ENCODE data around the gene SH3RF3. TPM values are rescaled to one million over a fixed set of nuclear protein-coding genes. Genes with fewer than 3 reads are reported as not detected.
A peak's percentile ranks its signal among the peaks of the same experiment; 100 is the strongest.

The SH3RF3 gene
- total and polyA plus RNA-seq, 3 experiments from 2014 or later = 0.24 to 0.31 (median 0.27) TPM

DNA sequence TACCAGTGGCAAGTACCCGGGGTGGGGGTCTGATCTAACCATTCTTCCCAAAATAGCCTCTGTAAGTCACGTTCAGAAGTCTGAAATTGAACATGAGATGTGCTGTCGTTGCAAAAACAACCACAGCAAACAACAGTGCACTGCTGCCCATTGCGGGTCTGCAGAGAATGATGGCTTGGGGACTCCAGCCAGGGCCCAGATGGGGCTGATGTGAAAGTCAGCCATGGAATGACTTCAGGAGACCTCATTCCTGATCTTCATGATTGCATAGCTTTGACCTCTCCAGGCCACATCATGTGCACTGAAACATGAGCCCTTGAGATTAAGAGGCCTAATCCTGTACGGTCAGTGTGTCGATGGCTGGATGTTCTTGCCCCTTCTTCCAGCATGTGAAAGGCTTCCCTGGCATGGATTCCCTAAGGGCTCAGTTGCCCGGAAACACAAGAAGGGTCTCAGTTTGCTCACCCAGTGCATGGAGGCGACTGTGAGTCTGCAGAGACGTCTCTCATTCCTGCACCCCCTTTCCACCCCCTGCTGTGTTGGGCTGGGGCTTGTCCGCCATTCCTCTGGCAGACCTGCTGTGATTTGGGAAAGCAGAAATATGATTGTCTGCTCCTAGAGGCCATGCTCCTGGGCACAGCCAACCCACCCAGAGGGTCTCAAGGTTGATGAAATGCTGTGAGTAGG is 293.2 kb downstream of the SH3RF3 start:
- Histone ChIP-seq H3K9me3 (ENCODE audit: low read length) (no peaks in the 10 kb centered on the region), H3K4me1 (ENCODE audit: insufficient read depth, low read length) (no peaks in the 10 kb centered on the region), H3K36me3 (ENCODE audit: insufficient read depth, low read length) (no peaks in the 10 kb centered on the region), H3K4me3 (ENCODE audit: low read length) (no peak overlapping the region), H3K27me3 (ENCODE audit: insufficient read depth, low read length, poor library complexity, severe bottlenecking) (no peaks in the 10 kb centered on the region), H3K27ac (ENCODE audit: low read depth, low read length) (no peak overlapping the region)
- Mint-ChIP-seq H3K36me3 (no peaks in the 10 kb centered on the region), H3K9me3 (no peaks in the 10 kb centered on the region), H3K4me3 (no peak overlapping the region), H3K27ac (no peak overlapping the region), H3K27me3 (peaks cover 2 to 3% of the 10 kb centered on the region in 2 donors), H3K4me1 (no peaks in the 10 kb centered on the region)
- ChIA-PET POLR2A (no interaction called here), CTCF (no interaction called here)
- peak in 1 of 5 donors; percentile 3 for DNase-seq

DNA sequence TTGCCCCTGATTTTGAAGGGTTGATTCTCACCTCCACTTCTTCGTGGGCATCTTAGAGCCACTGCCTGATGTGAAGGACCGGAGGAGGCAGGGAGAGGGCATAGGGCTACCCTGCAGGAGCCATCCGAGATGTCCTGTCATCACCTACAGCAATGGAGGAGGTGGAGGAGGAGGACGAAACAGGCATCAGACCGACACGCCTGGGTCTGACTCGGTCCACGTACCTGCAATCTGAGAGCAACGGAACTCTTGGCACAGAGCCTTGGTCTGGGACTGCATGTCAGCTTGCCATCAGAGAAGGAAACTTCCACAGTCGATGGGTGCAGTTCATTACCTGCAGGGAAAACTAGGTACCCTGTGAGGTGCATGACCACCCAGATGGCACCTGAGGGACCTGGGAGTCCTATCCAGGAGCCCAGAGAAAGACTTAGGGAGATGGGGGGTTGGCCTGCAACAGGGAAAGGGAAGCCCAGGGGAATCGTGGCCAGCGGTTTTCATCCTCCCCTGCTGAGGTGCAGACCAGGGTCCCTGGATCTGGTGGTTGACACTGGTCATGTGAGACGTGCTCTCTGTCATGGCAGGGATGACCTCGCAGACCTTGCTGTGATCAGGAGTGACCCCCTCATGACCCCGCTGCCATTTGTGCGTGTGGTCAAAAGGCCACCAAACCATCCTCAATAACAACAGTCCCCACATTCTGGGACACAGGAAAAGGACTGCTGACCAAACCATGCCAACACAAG is 293.9 kb downstream of the SH3RF3 start:
- H3K9me3 Mint-ChIP-seq = no peaks in the 10 kb centered on the region
- H3K9me3 ChIP-seq (ENCODE audit: low read length) = no peaks in the 10 kb centered on the region
- H3K4me3 Mint-ChIP-seq = no peak overlapping the region
- H3K27ac Mint-ChIP-seq = no peak overlapping the region
- no peaks in the 10 kb centered on the region for H3K4me1 ChIP-seq (ENCODE audit: insufficient read depth, low read length)
- no peaks in the 10 kb centered on the region for H3K4me1 Mint-ChIP-seq
- ChIA-PET POLR2A (no interaction called here), CTCF (no interaction called here)
- no peaks in the 10 kb centered on the region for H3K36me3 ChIP-seq (ENCODE audit: insufficient read depth, low read length)
- H3K4me3 ChIP-seq (ENCODE audit: low read length) = no peak overlapping the region
- peak in 1 of 5 donors; percentile 11 for DNase-seq
- H3K27ac ChIP-seq (ENCODE audit: low read depth, low read length) = no peak overlapping the region
- H3K27me3 Mint-ChIP-seq = peaks cover 2 to 3% of the 10 kb centered on the region in 2 donors
- H3K36me3 Mint-ChIP-seq = no peaks in the 10 kb centered on the region
- no peaks in the 10 kb centered on the region for H3K27me3 ChIP-seq (ENCODE audit: insufficient read depth, low read length, poor library complexity, severe bottlenecking)

DNA sequence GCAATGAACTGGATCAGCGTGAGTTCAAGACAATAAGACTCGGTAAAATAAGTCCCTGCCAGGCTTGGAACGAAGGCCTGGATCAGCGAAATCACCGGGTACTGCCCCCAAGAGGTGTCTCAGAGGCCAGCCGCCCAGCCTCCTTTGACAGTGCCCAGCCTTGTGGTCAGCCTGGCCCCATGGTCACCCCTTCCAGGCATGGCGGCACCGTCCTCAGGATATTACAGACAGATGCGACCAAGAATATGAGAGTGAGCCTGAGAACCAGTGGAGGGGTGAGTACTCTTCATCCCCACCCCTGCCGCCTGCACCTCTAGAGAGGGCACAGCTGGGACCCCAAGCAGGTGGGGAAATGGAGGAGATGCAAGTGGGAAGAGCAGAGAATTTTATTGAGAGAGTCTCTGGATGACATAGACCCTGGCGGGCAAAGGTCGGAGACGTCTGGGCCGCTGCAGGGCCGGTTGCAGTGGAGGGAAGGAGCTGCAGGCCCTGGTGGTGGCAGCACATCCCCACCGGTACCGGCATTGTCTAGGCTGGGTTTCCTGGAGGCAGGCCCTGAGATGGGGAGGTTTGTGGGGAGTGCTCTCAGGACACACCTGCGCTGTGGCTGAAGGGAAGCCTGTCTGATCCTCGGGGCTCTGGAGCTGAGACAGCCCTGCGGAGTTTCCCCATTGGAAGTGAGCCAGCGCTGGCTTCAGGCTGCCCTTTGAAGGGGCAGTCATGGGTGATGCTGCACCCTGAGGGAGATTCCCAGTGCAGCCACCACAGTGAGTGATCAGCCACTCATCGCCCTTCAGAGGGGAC is 294.8 kb downstream of the SH3RF3 start:
- POLR2A ChIA-PET = no interaction called here
- peaks cover 0 to 2% of the 10 kb centered on the region in 2 donors for H3K27me3 Mint-ChIP-seq
- Histone ChIP-seq H3K4me1 (ENCODE audit: insufficient read depth, low read length) (no peaks in the 10 kb centered on the region), H3K4me3 (ENCODE audit: low read length) (no peak overlapping the region), H3K27me3 (ENCODE audit: insufficient read depth, low read length, poor library complexity, severe bottlenecking) (no peaks in the 10 kb centered on the region), H3K27ac (ENCODE audit: low read depth, low read length) (no peak overlapping the region), H3K9me3 (ENCODE audit: low read length) (no peaks in the 10 kb centered on the region), H3K36me3 (ENCODE audit: insufficient read depth, low read length) (no peaks in the 10 kb centered on the region)
- H3K4me1 Mint-ChIP-seq = no peaks in the 10 kb centered on the region
- no peaks in the 10 kb centered on the region for H3K36me3 Mint-ChIP-seq
- H3K9me3 Mint-ChIP-seq = no peaks in the 10 kb centered on the region
- H3K4me3 Mint-ChIP-seq = no peak overlapping the region
- H3K27ac Mint-ChIP-seq = no peak overlapping the region
- CTCF ChIA-PET = no interaction called here
- peak in 1 of 5 donors; percentile 24 for DNase-seq

DNA sequence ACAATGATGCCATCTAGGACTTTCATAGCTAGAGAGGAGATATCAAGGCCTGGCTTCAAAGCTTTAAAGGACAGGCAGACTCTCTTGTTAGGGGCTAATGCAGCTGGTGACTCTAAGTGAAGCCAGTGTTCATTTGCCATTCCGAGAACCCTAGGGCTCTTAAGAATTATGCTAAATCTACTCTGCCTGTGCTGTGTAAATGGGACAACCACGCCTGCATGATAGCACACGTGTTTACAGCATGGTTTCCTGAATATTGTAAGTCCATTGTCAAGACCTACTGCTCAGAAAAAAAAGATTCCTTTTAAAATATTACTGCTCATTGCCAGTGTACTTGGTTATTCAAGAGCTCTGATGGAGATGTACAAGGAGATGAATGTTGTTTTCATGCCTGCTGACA is 296.4 kb downstream of the SH3RF3 start:
- Histone ChIP-seq H3K27me3 (ENCODE audit: insufficient read depth, low read length, poor library complexity, severe bottlenecking) (no peaks in the 10 kb centered on the region), H3K4me1 (ENCODE audit: insufficient read depth, low read length) (no peaks in the 10 kb centered on the region), H3K4me3 (ENCODE audit: low read length) (no peak overlapping the region), H3K36me3 (ENCODE audit: insufficient read depth, low read length) (no peaks in the 10 kb centered on the region), H3K9me3 (ENCODE audit: low read length) (no peaks in the 10 kb centered on the region), H3K27ac (ENCODE audit: low read depth, low read length) (no peak overlapping the region)
- peaks cover 0 to 2% of the 10 kb centered on the region in 2 donors for H3K27me3 Mint-ChIP-seq
- no peaks in the 10 kb centered on the region for H3K4me1 Mint-ChIP-seq
- H3K9me3 Mint-ChIP-seq = no peaks in the 10 kb centered on the region
- H3K27ac Mint-ChIP-seq = no peak overlapping the region
- ChIA-PET CTCF (no interaction called here), POLR2A (no interaction called here)
- no peaks in the 10 kb centered on the region for H3K36me3 Mint-ChIP-seq
- no peak for DNase-seq
- H3K4me3 Mint-ChIP-seq = no peak overlapping the region

DNA sequence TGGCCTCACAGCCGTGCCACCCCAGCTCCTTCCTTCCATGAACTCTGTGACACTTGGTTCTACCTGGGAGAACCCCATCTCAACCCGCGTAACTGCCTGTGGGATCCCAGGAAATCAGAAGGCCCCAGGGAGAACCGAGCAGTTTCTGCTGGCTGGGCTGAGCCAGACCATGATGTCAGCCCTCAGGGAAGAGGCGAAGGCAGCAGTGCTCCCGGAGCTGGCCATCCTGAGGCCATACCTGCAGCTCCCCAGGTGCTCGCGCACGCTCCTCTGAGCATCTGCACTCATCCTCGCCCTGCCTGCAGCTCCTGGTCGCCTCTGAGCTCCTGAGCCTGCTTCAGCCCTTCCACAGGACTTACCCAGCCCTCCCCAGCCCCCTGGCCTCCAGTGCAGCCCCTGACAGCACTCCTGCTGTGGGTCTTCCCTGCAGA is 298.7 kb downstream of the SH3RF3 start:
- Mint-ChIP-seq H3K27me3 (peaks cover 0 to 2% of the 10 kb centered on the region in 2 donors), H3K9me3 (no peaks in the 10 kb centered on the region), H3K36me3 (no peaks in the 10 kb centered on the region), H3K4me1 (no peaks in the 10 kb centered on the region), H3K4me3 (no peak overlapping the region), H3K27ac (no peak overlapping the region)
- Histone ChIP-seq H3K36me3 (ENCODE audit: insufficient read depth, low read length) (no peaks in the 10 kb centered on the region), H3K27ac (ENCODE audit: low read depth, low read length) (no peak overlapping the region), H3K4me1 (ENCODE audit: insufficient read depth, low read length) (no peaks in the 10 kb centered on the region), H3K4me3 (ENCODE audit: low read length) (no peak overlapping the region), H3K9me3 (ENCODE audit: low read length) (no peaks in the 10 kb centered on the region), H3K27me3 (ENCODE audit: insufficient read depth, low read length, poor library complexity, severe bottlenecking) (no peaks in the 10 kb centered on the region)
- ChIA-PET POLR2A (no interaction called here), CTCF (no interaction called here)
- DNase-seq = no peak

DNA sequence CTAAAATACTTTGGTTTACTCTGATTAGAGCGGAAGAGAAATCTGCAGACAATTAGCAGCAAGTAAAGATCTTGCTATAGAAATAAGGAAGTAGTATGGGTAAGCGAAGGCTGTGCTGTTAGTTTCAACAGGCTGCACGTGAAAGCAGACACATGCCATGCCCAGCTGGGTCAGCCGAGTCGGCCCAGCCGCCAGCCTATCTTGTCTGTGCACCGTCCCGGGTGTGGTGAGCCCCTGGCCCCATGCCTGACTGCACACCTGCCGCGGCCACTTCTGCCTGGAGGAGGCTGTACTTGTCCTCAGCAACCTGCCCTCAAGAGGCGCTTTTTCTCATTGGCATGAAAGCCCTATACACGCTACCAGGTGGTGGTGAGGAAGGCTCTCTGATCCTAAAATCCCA is 299.3 kb downstream of the SH3RF3 start:
- CTCF ChIA-PET = no interaction called here

DNA sequence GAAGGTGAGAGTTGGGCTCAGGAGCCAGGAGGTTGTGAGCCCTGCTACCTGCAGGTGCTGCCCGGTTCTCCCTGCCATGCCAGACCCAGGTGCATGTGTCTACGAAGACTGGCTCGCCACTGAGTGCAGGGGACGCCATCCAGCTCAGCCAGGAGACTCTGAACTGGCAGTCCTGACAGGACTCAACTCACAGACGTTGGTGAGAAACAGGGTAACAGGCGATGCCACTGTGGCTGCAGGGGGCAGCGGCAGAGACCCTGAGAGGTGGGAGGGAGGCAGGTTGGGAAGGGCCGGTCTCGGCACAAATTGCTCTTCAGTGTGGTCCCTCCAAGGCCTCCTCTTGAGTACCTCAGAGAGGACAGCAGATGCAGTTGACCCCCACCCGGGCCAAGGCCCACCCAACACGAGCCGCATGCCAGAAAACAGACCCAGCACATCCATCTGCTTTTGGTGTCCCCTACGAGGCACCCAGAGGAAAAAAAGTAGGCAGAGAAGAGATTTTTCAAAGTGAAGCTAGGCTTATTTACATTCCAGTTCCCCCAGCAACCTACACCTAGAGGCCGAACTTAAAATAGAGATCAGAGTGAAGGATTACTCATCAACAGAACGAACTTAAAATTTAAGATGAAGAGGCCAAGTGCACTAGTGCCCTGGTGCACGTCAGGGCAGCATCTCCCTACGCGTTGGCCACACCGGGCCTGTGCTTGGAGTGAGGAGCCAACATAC is 300.0 kb downstream of the SH3RF3 start:
- Histone ChIP-seq H3K27me3 (ENCODE audit: insufficient read depth, low read length, poor library complexity, severe bottlenecking) (no peaks in the 10 kb centered on the region), H3K4me3 (ENCODE audit: low read length) (no peak overlapping the region), H3K27ac (ENCODE audit: low read depth, low read length) (no peak overlapping the region), H3K4me1 (ENCODE audit: insufficient read depth, low read length) (no peaks in the 10 kb centered on the region), H3K9me3 (ENCODE audit: low read length) (no peaks in the 10 kb centered on the region), H3K36me3 (ENCODE audit: insufficient read depth, low read length) (no peaks in the 10 kb centered on the region)
- H3K27ac Mint-ChIP-seq = peak overlapping the region in 1 of 8 donors; percentile 74
- ChIA-PET POLR2A (no interaction called here), CTCF (no interaction called here)
- DNase-seq = peak in 1 of 5 donors; percentile 42
- H3K9me3 Mint-ChIP-seq = no peaks in the 10 kb centered on the region
- no peaks in the 10 kb centered on the region for H3K36me3 Mint-ChIP-seq
- no peaks in the 10 kb centered on the region for H3K4me1 Mint-ChIP-seq
- H3K27me3 Mint-ChIP-seq = peaks cover 0 to 2% of the 10 kb centered on the region in 2 donors
- H3K4me3 Mint-ChIP-seq = no peak overlapping the region

More for the DNA sequence above, 299.3 kb downstream of the SH3RF3 start:
- Mint-ChIP-seq H3K36me3 (no peaks in the 10 kb centered on the region), H3K9me3 (no peaks in the 10 kb centered on the region), H3K4me3 (no peak overlapping the region), H3K27ac (no peak overlapping the region), H3K27me3 (peaks cover 0 to 2% of the 10 kb centered on the region in 2 donors), H3K4me1 (no peaks in the 10 kb centered on the region)
- Histone ChIP-seq H3K9me3 (ENCODE audit: low read length) (no peaks in the 10 kb centered on the region), H3K27ac (ENCODE audit: low read depth, low read length) (no peak overlapping the region), H3K36me3 (ENCODE audit: insufficient read depth, low read length) (no peaks in the 10 kb centered on the region), H3K4me1 (ENCODE audit: insufficient read depth, low read length) (no peaks in the 10 kb centered on the region), H3K4me3 (ENCODE audit: low read length) (no peak overlapping the region), H3K27me3 (ENCODE audit: insufficient read depth, low read length, poor library complexity, severe bottlenecking) (no peaks in the 10 kb centered on the region)
- no peak for DNase-seq
- POLR2A ChIA-PET = no interaction called here

All from CD8-positive, alpha-beta memory T cell (primary cell).